H9 (cell line): ENCODE results near the gene RBM7. TPM values are rescaled to one million over a fixed set of nuclear protein-coding genes. Genes with fewer than 3 reads are reported as not detected.

ENCODE experiments used
- DNase-seq: peaks from one replicate; pipeline ENCODE4 v3.0.0-alpha.2; 2017
- H2AFZ ChIP-seq: one replicate; pipeline ENCODE4 v1.6.1; 2013; ENCODE audit warnings: mild to moderate bottlenecking, low read length, control low read depth, moderate library complexity
- H2AK5ac ChIP-seq: 2 replicates; pipeline ENCODE4 v1.6.1; 2013; ENCODE audit warnings: low read length, control low read depth, mixed read lengths; ENCODE audit not compliant: insufficient read length
- H2BK120ac ChIP-seq: one replicate; pipeline ENCODE4 v1.6.1; 2013; ENCODE audit warnings: low read depth, mild to moderate bottlenecking, low read length, control low read depth, inconsistent platforms; ENCODE audit not compliant: poor library complexity, severe bottlenecking
- H2BK12ac ChIP-seq: 2 replicates; pipeline ENCODE4 v1.6.1; 2013; ENCODE audit warnings: low read length, control low read depth, mixed read lengths, low read depth; ENCODE audit not compliant: insufficient read length
- H2BK15ac ChIP-seq: 2 replicates; pipeline ENCODE4 v1.6.1; 2013; ENCODE audit warnings: low read depth, low read length, control low read depth
- H2BK20ac ChIP-seq: one replicate; pipeline ENCODE4 v1.6.1; 2013; ENCODE audit warnings: low read depth, mild to moderate bottlenecking, low read length, control low read depth, inconsistent platforms; ENCODE audit not compliant: poor library complexity, severe bottlenecking
- H2BK5ac ChIP-seq: 2 replicates; pipeline ENCODE4 v1.6.1; 2013; ENCODE audit warnings: low read length, control low read depth, mixed read lengths; ENCODE audit not compliant: insufficient read length
- H3K14ac ChIP-seq: 2 replicates; pipeline ENCODE4 v1.6.1; 2013; ENCODE audit warnings: low read length, control low read depth; ENCODE audit not compliant: insufficient read depth
- H3K18ac ChIP-seq: 2 replicates; pipeline ENCODE4 v1.6.1; 2013; ENCODE audit warnings: low read depth, mild to moderate bottlenecking, mixed read lengths, low read length, control low read depth; ENCODE audit not compliant: insufficient read length
- H3K23ac ChIP-seq: 2 replicates; pipeline ENCODE4 v1.6.1; 2013; ENCODE audit warnings: low read length, control low read depth, mixed read lengths, low read depth; ENCODE audit not compliant: insufficient read length
- H3K23me2 ChIP-seq: 2 replicates; pipeline ENCODE4 v1.6.1; 2013; ENCODE audit warnings: low read depth, mild to moderate bottlenecking, mixed read lengths, low read length, control low read depth; ENCODE audit not compliant: insufficient read length, poor library complexity, severe bottlenecking
- H3K27ac ChIP-seq: 2 replicates; pipeline ENCODE4 v1.5.1; 2013; ENCODE audit warnings: low read length, control low read depth, mixed read lengths, low read depth; ENCODE audit not compliant: insufficient read length
- H3K27me3 ChIP-seq: 2 replicates; pipeline ENCODE4 v1.6.1; 2013; ENCODE audit warnings: low read length, control low read depth, inconsistent platforms; ENCODE audit not compliant: insufficient read depth
- H3K4ac ChIP-seq: 2 replicates; pipeline ENCODE4 v1.6.1; 2013; ENCODE audit warnings: low read depth, mild to moderate bottlenecking, control low read depth, inconsistent platforms, low read length, moderate library complexity
- H3K4me1 ChIP-seq: 2 replicates; pipeline ENCODE4 v1.6.1; 2013; ENCODE audit warnings: low read length, control low read depth, inconsistent platforms; ENCODE audit not compliant: insufficient read depth
- H3K4me2 ChIP-seq: 2 replicates; pipeline ENCODE4 v1.6.1; 2013; ENCODE audit warnings: low read length, control low read depth, mixed read lengths; ENCODE audit not compliant: insufficient read length, insufficient read depth
- H3K56ac ChIP-seq: 2 replicates; pipeline ENCODE4 v1.6.1; 2013; ENCODE audit warnings: low read depth, mild to moderate bottlenecking, mixed read lengths, low read length, control low read depth; ENCODE audit not compliant: insufficient read length
- H3K79me1 ChIP-seq: 2 replicates; pipeline ENCODE4 v1.6.1; 2013; ENCODE audit warnings: low read depth, mild to moderate bottlenecking, moderate library complexity, low read length, control low read depth, inconsistent platforms; ENCODE audit not compliant: insufficient read depth, poor library complexity, severe bottlenecking
- H3K79me2 ChIP-seq: 2 replicates; pipeline ENCODE4 v1.6.1; 2013; ENCODE audit warnings: low read length, control low read depth, inconsistent platforms; ENCODE audit not compliant: insufficient read depth
- H3K9ac ChIP-seq: 2 replicates; pipeline ENCODE4 v1.6.1; 2013; ENCODE audit warnings: low read length, control low read depth, mixed read lengths; ENCODE audit not compliant: insufficient read length; ENCODE audit errors: extremely low read depth
- H3K9me3 ChIP-seq: one replicate; pipeline ENCODE4 v1.6.1; 2013; ENCODE audit warnings: low read depth, low read length, inconsistent platforms; ENCODE audit not compliant: control insufficient read depth
- H3T11ph ChIP-seq: one replicate; pipeline ENCODE4 v1.6.1; 2013; ENCODE audit warnings: mild to moderate bottlenecking, low read length, control low read depth, inconsistent platforms
- H4K20me1 ChIP-seq: one replicate; pipeline ENCODE4 v1.6.1; 2013; ENCODE audit not compliant: control insufficient read depth, insufficient read length, insufficient read depth
- H4K5ac ChIP-seq: 2 replicates; pipeline ENCODE4 v1.6.1; 2013; ENCODE audit warnings: low read depth, mild to moderate bottlenecking, mixed read lengths, low read length, control low read depth; ENCODE audit not compliant: insufficient read length
- H4K8ac ChIP-seq: replicated peaks from 2 replicates; pipeline ENCODE4 v1.6.1; 2013; ENCODE audit warnings: low read length, control low read depth, mixed read lengths, low read depth; ENCODE audit not compliant: insufficient read length
- H4K91ac ChIP-seq: 2 replicates; pipeline ENCODE4 v1.6.1; 2013; ENCODE audit warnings: low read depth, mild to moderate bottlenecking, moderate library complexity, mixed read lengths, low read length, control low read depth; ENCODE audit not compliant: insufficient read length
- H3K27ac Mint-ChIP-seq, 3 experiments: 2 replicates in 2 of 3; 3 replicates in 1 of 3; pipeline ENCODE4 v1.8.0; 2020 to 2021; ENCODE audit warnings: mixed read lengths in 3 of 3, mild to moderate bottlenecking in 1 of 3, moderate library complexity in 1 of 3
- H3K27me3 Mint-ChIP-seq: 2 replicates; pipeline ENCODE4 v1.8.0; 2021; ENCODE audit warnings: low read depth, mild to moderate bottlenecking, moderate library complexity, mixed read lengths
- H3K36me3 Mint-ChIP-seq, 3 experiments: 2 replicates in 2 of 3; 3 replicates in 1 of 3; pipeline ENCODE4 v1.8.0; 2020 to 2021; ENCODE audit warnings: low read depth in 3 of 3, mixed read lengths in 3 of 3; ENCODE audit not compliant: insufficient read depth in 1 of 3
- H3K4me1 Mint-ChIP-seq, 2 experiments: 2 replicates each; pipeline ENCODE4 v1.8.0; 2020; ENCODE audit warnings: mixed read lengths in 2 of 2
- H3K4me3 Mint-ChIP-seq, 2 experiments: 2 replicates in 1 of 2; 3 replicates in 1 of 2; pipeline ENCODE4 v1.8.0; 2020 to 2021; ENCODE audit warnings: mild to moderate bottlenecking in 2 of 2, mixed read lengths in 2 of 2, moderate library complexity in 1 of 2
- H3K9me3 Mint-ChIP-seq, 2 experiments: 2 replicates in 1 of 2; 3 replicates in 1 of 2; pipeline ENCODE4 v1.8.0; 2020; ENCODE audit warnings: mild to moderate bottlenecking in 2 of 2, mixed read lengths in 2 of 2, moderate library complexity in 1 of 2
- total RNA-seq: library from RNA; stranded (reverse); gene quantifications from 2 replicates; pipeline ENCODE4 v1.2.1, GENCODE V29; 2021
- TF ChIP-seq, protein P1 (sequence below): fragments of 200-600 bp; sonication (generic); conservative IDR thresholded peaks from 3 replicates; pipeline ENCODE4 v1.8.0; 2021; ENCODE audit warnings: antibody characterized with exemption, mild to moderate bottlenecking

Gene RBM7
- total RNA-seq, 1 experiment from 2014 or later: 56.4 TPM

- no peak overlapping the region for H3T11ph ChIP-seq
- H3K27me3 ChIP-seq: no peaks in the 10 kb centered on the region
- no peak for DNase-seq
- H3K4me3 Mint-ChIP-seq: no peak overlapping the region
- H3K4me2 ChIP-seq: no peak overlapping the region
- H3K27ac ChIP-seq: no peak overlapping the region
- no peaks in the 10 kb centered on the region for H3K27me3 Mint-ChIP-seq
- no peaks in the 10 kb centered on the region for H3K79me2 ChIP-seq
- no peak overlapping the region for H2BK15ac ChIP-seq
- H4K8ac ChIP-seq: no peak overlapping the region
- TF ChIP-seq, protein P1, sequence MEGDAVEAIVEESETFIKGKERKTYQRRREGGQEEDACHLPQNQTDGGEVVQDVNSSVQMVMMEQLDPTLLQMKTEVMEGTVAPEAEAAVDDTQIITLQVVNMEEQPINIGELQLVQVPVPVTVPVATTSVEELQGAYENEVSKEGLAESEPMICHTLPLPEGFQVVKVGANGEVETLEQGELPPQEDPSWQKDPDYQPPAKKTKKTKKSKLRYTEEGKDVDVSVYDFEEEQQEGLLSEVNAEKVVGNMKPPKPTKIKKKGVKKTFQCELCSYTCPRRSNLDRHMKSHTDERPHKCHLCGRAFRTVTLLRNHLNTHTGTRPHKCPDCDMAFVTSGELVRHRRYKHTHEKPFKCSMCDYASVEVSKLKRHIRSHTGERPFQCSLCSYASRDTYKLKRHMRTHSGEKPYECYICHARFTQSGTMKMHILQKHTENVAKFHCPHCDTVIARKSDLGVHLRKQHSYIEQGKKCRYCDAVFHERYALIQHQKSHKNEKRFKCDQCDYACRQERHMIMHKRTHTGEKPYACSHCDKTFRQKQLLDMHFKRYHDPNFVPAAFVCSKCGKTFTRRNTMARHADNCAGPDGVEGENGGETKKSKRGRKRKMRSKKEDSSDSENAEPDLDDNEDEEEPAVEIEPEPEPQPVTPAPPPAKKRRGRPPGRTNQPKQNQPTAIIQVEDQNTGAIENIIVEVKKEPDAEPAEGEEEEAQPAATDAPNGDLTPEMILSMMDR: no peak
- H3K14ac ChIP-seq: no peak overlapping the region
- no peaks in the 10 kb centered on the region for H3K23me2 ChIP-seq
- no peak overlapping the region for H2AFZ ChIP-seq
- no peak overlapping the region for H3K4ac ChIP-seq
- H3K79me1 ChIP-seq: no peaks in the 10 kb centered on the region
- H2AK5ac ChIP-seq: no peak overlapping the region
- no peak overlapping the region for H2BK5ac ChIP-seq
- H4K20me1 ChIP-seq: no peaks in the 10 kb centered on the region
- H4K5ac ChIP-seq: no peak overlapping the region
- no peaks in the 10 kb centered on the region for H3K9me3 Mint-ChIP-seq
- no peak overlapping the region for H3K18ac ChIP-seq
- H3K27ac Mint-ChIP-seq: no peak overlapping the region
- H2BK120ac ChIP-seq: no peak overlapping the region
- H3K9me3 ChIP-seq: no peaks in the 10 kb centered on the region
- no peaks in the 10 kb centered on the region for H3K4me1 ChIP-seq
- no peaks in the 10 kb centered on the region for H3K4me1 Mint-ChIP-seq
- no peak overlapping the region for H3K23ac ChIP-seq
- no peak overlapping the region for H2BK12ac ChIP-seq
- no peak overlapping the region for H2BK20ac ChIP-seq
- H3K56ac ChIP-seq: no peak overlapping the region
- no peak overlapping the region for H3K9ac ChIP-seq
- no peaks in the 10 kb centered on the region for H3K36me3 Mint-ChIP-seq
- no peak overlapping the region for H4K91ac ChIP-seq
These were observed 41.1 kb upstream of the RBM7 start for GRCh38 chr11:114359342-114359741.
